Measurements from ENCODE around the gene ARHGAP22.

DNA sequence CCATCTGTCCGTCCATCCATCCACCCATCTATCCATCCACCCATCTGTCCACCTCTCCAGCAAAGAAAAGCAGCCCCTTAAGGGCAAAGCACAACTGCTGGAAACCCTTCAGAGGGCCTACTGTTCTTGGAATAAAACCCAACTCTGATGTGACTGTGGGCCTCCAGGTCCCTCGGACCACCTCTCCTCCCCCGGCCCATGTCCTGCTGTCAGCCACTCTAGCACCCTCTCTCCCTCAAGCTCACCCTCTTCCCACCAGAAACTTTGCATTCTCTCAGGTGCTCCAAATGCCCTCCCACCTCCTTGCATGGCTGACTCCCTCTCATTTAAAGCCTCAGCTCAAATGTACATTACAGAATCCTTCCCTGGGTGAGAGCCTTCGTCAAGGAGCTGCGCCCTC is 110.3 kb downstream of the ARHGAP22 start:
- TF ChIP-seq, protein P1, sequence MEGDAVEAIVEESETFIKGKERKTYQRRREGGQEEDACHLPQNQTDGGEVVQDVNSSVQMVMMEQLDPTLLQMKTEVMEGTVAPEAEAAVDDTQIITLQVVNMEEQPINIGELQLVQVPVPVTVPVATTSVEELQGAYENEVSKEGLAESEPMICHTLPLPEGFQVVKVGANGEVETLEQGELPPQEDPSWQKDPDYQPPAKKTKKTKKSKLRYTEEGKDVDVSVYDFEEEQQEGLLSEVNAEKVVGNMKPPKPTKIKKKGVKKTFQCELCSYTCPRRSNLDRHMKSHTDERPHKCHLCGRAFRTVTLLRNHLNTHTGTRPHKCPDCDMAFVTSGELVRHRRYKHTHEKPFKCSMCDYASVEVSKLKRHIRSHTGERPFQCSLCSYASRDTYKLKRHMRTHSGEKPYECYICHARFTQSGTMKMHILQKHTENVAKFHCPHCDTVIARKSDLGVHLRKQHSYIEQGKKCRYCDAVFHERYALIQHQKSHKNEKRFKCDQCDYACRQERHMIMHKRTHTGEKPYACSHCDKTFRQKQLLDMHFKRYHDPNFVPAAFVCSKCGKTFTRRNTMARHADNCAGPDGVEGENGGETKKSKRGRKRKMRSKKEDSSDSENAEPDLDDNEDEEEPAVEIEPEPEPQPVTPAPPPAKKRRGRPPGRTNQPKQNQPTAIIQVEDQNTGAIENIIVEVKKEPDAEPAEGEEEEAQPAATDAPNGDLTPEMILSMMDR (conservative IDR thresholded peaks at IDR 0.05; ENCODE audit: low read length): no peak
- no peak for TF ChIP-seq EZH2phosphoT487 (IDR thresholded peaks at IDR 0.05; ENCODE audit: borderline replicate concordance, low read depth, low read length)

Data from OCI-LY7 (cell line).